Lower leg skin (tissue), 4 donors: Measurements from ENCODE around the gene LIF. TPM values are rescaled to one million over a fixed set of nuclear protein-coding genes. Genes with fewer than 3 reads are reported as not detected.

Experiments used
- DNase-seq, 2 donors: peaks; one replicate each; pipeline ENCODE4 v3.0.0-alpha.2; 2019; ENCODE audit warnings: low spot score in 2 of 2
- H3K4me3 ChIP-seq: fragments of 200-600 bp; sonication (generic); 2 replicates; pipeline ENCODE4 v1.5.1; 2017; ENCODE audit warnings: mild to moderate bottlenecking, low read depth; ENCODE audit not compliant: poor library complexity, severe bottlenecking
- POLR2A ChIP-seq, 2 donors: fragments of 450-650 bp; IDR thresholded peaks; one replicate each; pipeline ENCODE4 v1.6.1; 2016 to 2017; ENCODE audit warnings: antibody characterized with exemption in 2 of 2, mild to moderate bottlenecking in 1 of 2, moderate library complexity in 1 of 2
- WGBS, 2 donors: methylation state at CpG; one replicate each; pipeline ENCODE4 v1.1.5; 2018; 5-methylcytosine and 5-hydroxymethylcytosine counted together
- intact Hi-C: fragments of 100-400 bp; cut with DNase I; formaldehyde crosslinking; loops from one replicate; pipeline ENCODE4 v1.15.0; 2023; ENCODE audit warnings: low total_unique reads
- total RNA-seq, 4 donors: library from RNA; depleted of rRNA; stranded (reverse); fragments of >200 nt; gene quantifications; one replicate each; pipeline ENCODE4 v1.1.0, GENCODE V29; 2016
- TF ChIP-seq, protein P1 (sequence below), 3 donors: fragments of 450-650 bp; IDR thresholded peaks; one replicate each; pipeline ENCODE4 v1.5.1; 2016; ENCODE audit warnings: antibody characterized with exemption in 3 of 3, mild to moderate bottlenecking in 3 of 3, moderate library complexity in 2 of 3

Gene LIF
- total RNA-seq, 4 donors from 2014 or later = 5.2 to 11.8 (median 7.0) TPM

DNA sequence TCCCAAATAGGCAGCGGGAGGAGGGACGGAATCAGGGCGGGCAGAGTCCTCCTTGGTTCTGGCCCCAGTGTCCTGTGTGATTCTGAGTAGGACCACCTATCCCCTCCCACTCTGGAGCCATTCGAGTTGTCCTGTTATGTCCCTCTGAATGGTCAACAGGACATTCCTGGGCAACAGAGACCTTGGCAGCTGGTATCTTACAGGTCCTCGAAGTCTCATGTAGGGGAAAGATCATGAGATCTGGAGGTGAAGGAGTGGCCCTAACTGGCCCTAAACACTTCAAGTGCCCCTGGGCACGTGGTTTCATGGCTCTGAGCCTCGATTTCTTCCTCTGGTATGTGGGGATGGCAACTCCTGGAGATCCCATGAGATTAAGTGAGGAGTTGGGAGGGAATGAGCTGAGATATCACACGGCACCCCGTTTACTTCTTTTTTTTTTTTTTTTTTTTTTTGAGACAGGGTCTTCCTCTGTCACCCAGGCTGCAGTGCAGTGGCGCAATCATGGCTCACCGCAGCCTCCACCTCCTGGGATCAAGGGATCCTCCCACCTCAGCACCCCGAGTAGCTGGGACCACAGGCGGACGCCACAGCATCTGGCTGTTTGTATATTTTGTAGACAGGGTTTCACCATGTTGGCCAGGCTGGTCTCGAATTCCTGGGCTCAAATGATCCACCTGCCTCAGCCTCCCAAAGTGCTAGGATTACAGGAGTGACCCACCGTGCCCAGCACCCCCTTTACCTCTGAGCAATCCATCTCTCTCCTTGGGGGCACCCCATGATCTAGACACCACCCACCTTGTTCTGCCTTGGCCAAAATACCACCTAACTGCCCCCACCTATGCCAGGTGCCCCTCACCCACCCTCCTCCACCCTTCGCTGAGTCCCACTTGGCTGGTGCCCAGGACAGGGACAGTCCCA lies 6.8 kb downstream of the LIF start:
- DNase-seq = no peak
- no peak for TF ChIP-seq POLR2A (IDR thresholded peaks at IDR 0.05)
- TF ChIP-seq, protein P1, sequence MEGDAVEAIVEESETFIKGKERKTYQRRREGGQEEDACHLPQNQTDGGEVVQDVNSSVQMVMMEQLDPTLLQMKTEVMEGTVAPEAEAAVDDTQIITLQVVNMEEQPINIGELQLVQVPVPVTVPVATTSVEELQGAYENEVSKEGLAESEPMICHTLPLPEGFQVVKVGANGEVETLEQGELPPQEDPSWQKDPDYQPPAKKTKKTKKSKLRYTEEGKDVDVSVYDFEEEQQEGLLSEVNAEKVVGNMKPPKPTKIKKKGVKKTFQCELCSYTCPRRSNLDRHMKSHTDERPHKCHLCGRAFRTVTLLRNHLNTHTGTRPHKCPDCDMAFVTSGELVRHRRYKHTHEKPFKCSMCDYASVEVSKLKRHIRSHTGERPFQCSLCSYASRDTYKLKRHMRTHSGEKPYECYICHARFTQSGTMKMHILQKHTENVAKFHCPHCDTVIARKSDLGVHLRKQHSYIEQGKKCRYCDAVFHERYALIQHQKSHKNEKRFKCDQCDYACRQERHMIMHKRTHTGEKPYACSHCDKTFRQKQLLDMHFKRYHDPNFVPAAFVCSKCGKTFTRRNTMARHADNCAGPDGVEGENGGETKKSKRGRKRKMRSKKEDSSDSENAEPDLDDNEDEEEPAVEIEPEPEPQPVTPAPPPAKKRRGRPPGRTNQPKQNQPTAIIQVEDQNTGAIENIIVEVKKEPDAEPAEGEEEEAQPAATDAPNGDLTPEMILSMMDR (IDR thresholded peaks at IDR 0.05) = no peak
- WGBS, 2 donors = 80 to 83% methylated on average over 17 of the region's 17 CpGs
- H3K4me3 ChIP-seq = no peak overlapping the region
- intact Hi-C loops = no loop called here

DNA sequence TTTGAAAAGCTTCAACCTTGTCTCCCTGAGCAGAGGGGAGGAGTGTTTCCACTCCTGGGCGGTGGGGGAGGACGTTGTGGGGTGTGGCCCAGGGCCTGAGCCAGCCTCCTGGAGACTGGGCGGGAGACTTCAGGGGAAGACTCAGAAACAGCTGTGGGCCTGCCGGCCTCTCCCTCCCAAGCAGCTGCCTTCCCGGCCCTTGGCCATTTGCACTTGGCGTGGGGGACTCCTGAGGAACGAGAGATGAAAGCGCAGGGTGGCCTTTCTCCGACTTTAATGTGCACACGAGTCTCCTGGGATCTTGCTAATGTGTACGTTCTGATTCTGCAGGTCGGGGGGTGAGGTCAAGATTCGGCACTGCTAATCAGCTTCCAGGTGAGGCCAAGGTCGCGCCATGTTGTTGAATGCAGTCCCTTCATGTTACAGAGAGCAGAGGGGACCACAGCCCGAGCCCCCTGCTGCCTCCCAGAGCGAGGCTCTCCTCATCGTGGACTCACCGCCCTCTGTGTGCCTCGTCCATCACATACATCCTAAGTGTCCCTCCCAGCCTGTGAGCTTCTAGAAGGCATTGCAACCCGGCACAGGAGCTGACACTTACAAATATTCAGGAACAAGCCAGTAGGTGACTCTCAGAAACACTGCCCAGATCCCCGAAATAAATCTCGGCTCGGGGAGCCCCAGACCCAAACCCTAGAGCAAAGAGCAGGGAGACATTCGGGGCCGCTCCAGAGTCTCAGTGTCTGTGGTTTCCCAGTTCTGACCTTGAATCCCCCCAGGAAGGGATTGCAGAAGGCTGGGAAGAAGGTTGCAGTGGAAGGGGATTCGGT lies 7.7 kb downstream of the LIF start:
- WGBS, 2 donors = 63 to 66% methylated on average over 22 to 26 of the region's 27 CpGs
- DNase-seq = no peak
- H3K4me3 ChIP-seq = no peak overlapping the region
- intact Hi-C loops = no loop called here
- no peak for TF ChIP-seq POLR2A (IDR thresholded peaks at IDR 0.05)
- TF ChIP-seq, protein P1 (IDR thresholded peaks at IDR 0.05) = no peak

DNA sequence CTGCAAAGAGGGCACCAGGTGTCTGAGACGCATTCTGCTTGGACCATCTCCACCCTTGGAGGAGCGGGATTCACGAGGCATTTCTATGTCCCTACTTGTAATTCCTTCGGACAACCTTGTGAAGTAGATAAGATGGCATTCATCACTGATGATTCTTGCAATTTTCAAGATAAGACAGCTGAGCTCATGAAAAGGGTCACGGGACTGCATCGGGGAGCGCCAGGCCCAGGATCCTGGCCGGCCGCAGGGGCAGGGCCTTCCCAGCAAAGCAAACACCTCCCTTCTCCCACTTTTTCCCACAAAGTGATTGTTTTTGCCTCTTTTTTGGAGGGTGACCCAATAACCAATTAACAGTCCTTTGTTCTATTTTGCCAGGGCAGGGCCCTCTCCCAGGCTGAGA lies 8.4 kb downstream of the LIF start:
- intact Hi-C loops = no loop called here
- no peak overlapping the region for H3K4me3 ChIP-seq
- DNase-seq = no peak
- WGBS, 2 donors = 82 to 88% methylated on average over 9 of the region's 9 CpGs
- TF ChIP-seq POLR2A (IDR thresholded peaks at IDR 0.05) = no peak
- TF ChIP-seq, protein P1 (IDR thresholded peaks at IDR 0.05) = no peak

DNA sequence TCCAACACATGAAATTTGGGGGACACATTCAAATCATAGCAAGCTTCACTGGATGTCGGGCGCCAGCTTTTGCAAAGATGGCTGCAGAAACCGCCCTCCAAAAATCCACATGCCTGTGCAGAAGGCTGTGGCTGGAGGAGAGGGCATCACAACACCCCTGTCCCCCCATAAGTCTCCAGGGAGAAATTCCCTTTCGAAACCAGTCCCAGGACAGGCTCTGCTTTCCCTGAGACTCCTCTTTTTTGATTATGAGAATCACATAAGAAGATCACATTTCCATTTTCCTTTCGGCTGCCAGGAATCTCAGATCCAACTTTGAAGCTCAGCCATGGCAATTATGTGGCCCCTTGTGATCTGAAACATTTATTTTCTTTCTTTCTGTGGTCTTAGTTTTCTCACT lies 9.7 kb downstream of the LIF start:
- intact Hi-C loops = no loop called here
- no peak overlapping the region for H3K4me3 ChIP-seq
- no peak for TF ChIP-seq POLR2A (IDR thresholded peaks at IDR 0.05)
- TF ChIP-seq, protein P1 (IDR thresholded peaks at IDR 0.05) = no peak
- WGBS, 2 donors = 96 to 98% methylated on average over 5 of the region's 5 CpGs
- DNase-seq = no peak

DNA sequence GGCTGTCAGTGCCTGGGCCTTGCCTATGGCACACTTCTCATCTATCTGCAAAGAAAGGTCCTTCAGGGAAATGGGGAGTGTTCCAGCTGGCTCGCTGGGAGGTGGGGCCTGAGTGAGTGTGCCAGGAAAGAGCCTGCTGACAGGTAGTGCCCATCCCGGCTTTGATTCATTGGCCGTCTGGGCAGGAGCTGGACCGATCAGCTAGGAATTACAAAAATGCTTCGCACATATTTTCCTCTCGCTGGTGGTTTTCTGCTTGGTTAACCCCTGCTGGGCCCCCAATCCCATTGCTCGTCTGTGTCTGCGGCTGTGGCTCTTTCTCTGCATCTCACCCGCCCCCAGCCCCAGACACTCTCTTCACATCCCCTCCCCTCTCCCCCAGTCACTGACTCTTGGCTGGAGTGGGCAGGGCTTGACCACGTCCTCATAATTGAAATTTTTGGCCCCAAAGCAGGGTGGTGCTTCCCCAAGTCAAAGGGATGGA lies 10.8 kb downstream of the LIF start:
- TF ChIP-seq POLR2A (IDR thresholded peaks at IDR 0.05) = no peak
- TF ChIP-seq, protein P1 (IDR thresholded peaks at IDR 0.05) = no peak
- 73 to 76% methylated on average over 10 of the region's 10 CpGs for WGBS, 2 donors
- no peak for DNase-seq
- intact Hi-C loops = no loop called here
- H3K4me3 ChIP-seq = no peak overlapping the region
